HG03378 (cell line): ENCODE results near the gene DOK7.

ENCODE experiments used
- ATAC-seq: cut with Tn5 transposase; IDR thresholded peaks from one replicate; pipeline ENCODE4 v1.9.1; 2021; ENCODE audit warnings: mild to moderate bottlenecking, moderate library complexity; ENCODE audit not compliant: unreplicated experiment

DOK7 gene

DNA sequence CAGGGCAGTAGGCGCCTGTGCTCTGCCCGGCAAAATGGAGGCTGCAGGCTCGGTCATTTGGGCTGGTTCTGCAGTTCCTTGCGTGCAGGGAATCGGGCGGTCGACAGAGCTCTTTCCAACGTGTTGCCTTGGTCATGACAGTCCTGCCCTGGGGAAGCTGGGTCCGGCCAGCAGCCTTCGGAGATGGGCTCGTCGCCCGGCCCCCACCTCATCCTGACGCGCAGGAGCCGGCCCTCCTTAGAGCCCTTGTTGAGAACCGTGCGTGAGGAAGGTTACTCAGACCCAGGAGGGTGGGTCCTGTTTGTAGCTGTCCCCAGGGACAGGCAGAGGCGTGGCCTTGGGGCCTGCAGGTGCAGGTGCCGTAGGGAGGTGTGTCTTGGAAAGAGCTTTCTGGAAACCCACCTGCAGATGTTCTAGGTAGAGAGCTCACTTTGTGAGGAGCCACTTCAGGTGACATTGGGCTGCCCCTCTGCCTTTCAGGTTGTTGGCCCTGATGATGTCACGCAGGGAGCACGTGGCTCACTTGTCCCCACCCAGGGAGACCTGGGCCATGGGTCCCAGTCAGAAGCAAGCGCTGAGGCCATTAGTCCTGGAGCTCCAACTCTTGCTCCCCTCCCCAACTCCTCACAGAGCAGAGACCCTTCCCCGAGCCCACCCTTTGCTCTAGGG is 36.5 kb upstream of the DOK7 start:
- ATAC-seq = no peak

- ATAC-seq = no peak
Measured at GRCh38 chr4:3427134-3427476, 36.0 kb upstream of the DOK7 start.

GRCh38 chr4:3427706-3428446 is 35.2 kb upstream of the DOK7 start:
- ATAC-seq = no peak

DNA sequence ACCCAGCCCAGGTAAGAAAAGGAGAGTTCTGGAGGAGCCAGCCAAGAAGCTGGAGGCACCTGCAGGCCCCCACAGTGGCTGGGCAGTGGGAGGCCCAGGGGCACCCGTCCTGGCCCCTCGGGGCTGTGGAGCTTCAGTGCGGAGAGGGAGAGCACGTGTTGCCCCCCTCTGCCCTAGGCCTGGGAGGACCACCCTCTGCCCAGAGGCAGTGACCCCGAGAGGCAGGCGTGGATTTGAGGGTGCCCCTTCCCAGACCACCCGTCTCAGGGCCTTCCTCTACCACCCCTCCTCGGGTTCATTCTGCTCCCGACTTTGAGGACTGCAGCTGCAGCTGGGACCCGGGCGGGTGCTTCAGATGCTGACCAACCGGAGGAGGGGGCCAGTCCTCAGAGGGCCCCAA is 33.5 kb upstream of the DOK7 start:
- ATAC-seq = no peak

- ATAC-seq = no peak
Measured at GRCh38 chr4:3430524-3430923, 32.6 kb upstream of the DOK7 start.

DNA sequence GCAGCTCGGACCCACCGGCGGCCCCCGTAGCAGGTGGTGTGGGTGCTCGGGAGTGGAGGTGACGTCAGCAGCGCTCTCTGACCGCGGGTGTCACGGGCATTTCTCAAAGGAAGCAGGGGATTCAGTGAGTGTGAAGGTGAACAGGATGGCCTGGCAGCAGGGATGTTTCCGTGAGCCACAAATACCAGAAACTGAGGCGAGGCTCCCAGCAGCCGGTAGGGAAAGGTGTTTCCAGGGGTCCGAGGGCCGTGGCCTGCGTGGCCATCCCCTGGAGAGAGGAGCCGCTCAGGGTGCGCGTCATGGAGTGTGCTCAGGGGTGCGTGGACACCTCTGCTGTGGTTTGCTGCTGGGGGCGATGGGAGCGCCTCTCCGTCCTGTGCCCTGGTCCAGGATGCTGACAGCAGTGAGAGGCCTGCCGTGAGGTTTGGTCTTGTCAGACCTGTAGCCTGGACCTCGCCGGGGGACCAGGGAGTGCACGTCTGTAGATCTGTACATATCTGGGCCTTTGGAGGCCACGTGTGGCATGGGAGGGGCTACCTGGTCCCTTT is 31.6 kb upstream of the DOK7 start:
- no peak for ATAC-seq

DNA sequence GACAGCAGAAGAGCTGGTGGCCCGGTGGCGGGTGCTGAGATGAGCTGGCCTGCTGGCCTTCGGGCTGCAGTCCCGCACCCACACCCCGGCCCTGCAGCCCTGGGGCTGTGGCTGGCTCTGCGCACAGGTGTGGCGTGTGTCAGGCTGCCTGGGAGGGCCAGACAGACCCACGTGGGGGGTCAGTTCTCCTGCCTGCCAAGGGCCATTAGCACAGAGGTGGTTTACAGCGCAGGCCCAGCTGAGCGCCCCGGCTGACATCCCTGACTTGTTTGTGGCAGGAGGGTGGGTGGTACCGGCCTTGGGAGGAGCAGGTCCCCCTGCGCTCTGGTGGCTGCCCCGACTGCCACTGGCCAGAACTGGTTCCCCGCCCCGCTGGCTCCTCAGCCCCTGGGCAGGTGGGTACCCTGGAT is 30.7 kb upstream of the DOK7 start:
- ATAC-seq = no peak

GRCh38 chr4:3433138-3433869 is 29.8 kb upstream of the DOK7 start:
- no peak for ATAC-seq

DNA sequence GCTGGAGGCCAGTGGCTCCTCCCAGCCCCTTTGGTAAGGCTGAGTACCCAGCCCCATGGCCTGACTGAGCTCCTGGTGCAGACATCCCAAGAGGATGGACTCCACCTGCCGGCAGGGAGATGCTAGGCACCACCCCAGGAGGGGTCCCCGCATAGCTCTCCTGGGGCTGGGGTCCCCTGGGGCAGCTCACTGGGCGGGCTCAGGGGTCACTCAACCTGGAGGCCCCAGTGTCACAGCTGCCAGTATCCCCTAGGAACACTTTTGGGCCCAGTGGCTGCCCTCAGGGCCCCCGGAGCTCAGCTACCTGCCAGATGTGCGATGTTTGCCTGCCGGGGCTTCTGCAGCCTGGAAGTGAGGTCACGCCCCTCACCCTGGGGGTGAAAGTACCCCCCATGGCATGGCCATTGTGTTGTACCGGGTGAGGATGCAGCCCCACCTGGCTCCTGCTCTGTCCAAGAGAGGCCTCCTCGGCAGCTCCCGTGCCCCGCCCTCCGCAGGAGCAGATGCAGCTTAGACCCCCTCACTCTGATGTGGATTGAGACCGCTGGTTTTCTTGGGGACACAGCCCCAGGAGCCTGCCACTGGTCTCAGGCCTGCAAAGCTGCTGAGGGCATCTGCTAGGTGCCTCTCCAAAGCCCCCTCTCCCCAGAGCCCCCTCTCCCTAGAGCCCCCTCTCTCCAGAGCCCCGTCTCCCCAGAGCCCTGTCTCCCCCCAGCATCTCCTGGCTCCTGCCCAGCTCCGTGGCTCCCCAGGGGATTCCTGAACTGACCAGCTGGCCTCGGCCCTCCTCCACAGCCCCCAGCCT is 28.0 kb upstream of the DOK7 start:
- ATAC-seq = no peak

DNA sequence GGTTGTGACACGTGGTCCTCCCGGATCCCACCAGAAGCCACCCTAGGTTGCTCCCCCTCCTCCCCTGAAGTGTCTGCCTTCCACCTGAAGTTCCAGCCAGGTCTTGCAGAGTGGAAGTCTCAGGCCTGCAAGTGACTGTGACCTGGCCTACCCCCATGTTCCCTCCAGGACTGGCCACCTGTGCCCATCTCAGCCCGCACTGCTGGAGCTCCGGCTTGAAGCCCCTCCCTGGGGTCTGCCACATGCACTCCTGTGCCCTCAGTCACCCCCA is 27.5 kb upstream of the DOK7 start:
- no peak for ATAC-seq

DNA sequence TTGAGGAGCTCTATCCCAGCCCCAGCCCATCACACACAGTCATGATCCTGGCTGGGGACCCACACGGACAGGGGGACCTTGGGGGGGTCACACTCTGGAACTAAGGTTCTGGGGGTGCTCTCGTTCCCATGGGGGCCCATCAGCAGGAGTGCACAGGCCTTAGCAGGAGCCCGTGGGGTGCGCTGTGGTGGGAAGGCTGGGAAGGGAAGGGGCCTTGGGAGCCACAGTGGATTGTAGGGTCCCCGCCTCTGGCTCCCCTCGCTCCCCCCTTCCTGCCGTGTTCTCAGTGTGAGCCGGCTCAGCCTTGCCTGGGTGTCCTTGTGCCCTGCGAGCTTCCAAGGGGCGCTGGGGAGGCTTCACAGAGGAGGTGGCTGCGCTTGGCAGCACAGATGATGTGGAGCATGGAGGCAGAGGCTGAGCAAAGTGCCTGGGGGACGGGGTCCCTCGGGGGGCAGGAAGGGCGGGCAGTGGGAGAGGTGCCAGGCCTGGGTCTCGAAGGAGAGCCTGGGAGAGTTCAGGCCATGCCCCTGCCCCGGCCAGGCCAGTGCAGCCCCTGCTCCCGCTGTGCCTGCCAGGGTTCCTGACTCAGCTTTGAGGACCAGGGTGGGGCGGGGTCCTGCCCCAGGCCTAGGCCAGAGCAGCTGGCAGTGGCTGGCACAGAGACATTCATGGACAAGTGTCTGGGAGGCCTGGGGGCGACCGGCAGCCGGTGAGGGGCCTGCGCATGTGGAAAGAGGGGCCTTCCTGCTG is 26.9 kb upstream of the DOK7 start:
- no peak for ATAC-seq

DNA sequence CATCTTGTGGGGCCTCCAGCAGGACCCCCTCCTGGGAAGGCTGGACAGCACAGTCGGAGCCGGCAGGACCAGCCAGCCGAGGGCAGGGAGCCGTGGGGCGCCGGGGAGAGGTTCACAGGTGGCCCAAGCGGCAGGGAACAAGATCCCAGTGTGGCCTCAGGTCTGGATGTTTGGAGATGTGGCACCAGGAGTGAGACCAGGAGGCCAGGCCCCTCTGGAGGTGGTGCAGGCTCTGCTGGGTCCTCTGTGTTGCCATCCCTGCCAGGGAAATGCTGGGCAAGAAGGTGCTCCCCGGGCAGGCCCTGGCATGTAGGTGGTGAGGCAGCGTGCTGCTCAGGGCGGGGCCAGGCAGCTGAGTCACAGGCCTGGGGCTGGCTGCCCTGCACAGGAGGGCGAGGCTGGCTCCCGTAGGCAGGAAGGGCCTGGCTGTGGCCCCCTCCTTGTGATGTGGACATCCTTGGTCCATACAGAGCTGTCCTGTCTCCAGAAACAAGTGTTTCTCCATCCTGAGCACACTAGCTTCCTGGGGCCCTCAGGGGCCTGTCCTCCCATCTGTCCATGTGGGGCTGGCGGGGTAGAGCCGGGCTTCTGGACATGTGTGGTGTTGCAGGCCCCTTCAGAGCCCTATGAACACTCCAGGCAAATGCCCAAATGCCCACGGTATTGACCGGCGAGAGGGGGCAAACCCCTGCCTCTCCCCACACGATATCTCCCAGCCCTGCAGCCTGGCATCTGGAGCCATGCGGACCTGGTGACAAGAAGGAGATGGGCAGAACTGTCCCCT is 26.1 kb upstream of the DOK7 start:
- no peak for ATAC-seq

DNA sequence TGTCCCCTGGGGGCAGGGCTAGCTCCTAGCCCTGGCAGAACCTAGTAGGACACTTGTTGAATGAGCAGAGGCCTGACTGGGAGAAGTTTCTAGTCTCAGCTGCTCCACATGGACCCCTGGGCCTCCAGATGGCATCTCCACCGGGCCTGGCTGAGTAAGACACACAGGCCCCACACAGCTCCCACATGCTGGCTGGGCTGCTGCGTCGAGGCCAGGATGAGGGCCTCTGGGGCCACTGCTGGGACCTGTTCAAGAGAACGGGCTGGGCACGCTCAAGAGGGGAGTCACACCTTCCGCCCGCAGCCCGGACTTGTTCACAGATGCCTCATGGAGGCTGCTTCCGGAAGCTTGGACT is 25.5 kb upstream of the DOK7 start:
- no peak for ATAC-seq

- no peak for ATAC-seq
Measured at GRCh38 chr4:3437998-3438846, 24.9 kb upstream of the DOK7 start.

DNA sequence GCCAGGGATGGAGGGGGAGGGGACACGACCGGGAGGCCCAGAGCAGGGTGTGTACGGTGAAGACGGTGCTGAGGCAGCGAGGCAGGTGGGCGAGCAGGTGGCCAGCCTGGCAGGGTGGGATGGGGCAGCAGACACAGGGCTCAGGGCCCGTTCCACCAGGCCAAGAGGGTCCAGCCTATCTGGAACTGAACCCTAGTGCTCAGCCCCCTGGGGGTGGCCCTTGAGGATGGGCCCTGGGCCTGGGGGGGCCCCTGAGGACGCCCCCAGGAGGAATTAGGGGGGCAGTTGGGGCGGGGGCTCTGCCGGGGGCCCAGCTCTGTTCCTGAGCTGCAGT is 24.3 kb upstream of the DOK7 start:
- ATAC-seq = no peak

DNA sequence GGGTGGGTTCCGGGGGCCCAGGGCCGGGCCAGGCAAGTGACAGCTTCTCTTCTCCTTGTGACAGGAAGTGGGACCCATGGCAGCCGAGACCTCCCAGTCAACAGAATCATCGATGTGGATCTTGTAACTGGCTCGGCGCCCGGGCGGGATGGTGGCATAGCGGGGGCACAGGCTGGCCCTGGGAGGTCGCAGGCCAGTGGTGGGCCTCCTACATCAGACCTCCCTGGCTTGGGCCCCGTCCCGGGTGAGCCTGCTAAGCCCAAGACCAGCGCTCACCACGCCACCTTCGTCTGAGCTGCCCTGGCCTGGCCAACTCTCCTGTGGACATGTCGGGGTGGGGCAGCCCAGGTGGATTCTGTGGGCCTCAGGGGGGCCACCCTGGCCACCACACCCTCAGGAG is 23.7 kb upstream of the DOK7 start:
- no peak for ATAC-seq

DNA sequence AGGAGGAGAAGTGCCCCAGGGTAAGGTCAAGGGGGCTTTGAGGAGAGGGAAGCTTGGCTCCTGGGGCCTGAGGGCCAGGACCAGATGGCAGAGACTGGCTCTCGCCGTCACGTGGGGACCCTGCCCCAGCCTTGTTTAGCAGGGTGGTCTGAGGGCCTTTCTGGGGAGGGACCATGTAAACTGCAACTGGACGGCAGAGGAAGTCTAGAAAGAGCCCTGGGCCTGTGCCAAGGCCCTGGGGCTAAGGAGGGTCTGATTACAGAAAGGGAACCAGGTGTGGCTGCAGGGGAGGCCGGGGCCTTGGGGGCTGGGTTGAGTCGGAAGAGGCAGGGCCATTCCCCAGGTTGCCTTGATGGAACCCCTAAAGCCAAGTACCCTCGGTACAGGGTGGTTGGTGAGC is 23.1 kb upstream of the DOK7 start:
- ATAC-seq = no peak

DNA sequence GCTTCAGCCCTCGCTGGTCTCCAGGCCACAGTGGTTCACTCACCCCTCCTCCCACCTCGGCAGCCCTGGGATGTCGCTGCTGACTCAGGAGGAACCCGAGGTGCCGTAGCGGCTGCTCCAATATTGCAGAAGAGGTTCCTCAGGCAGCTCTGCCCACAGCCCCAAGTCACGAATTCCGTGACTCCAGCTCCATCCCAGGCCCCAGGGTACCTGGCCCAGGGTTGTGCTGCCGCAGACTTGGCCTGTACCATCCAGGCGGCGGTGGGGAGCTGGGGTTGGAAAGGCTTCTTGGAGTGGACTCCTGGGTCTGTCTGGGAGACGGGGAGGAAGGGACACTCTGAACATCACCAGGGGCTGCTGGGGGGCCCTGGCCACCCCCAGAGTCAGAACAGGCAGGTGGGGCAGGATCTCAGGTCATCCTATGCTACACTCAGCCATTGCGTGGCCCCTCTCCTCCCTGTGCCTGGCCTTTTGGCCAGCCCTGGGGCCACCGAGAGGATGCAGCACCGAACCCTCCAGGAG is 22.1 kb upstream of the DOK7 start:
- ATAC-seq = no peak
